Limb (tissue), 2 donors: Measurements from ENCODE around the gene ADD1.
A peak's percentile ranks its signal among the peaks of the same experiment; 100 is the strongest.
"Not testable (repeated sequence)": the region's sequence is repeated elsewhere in the genome, so short reads cannot be mapped to it uniquely, and the experiment has no call there.

Experiments
- DNase-seq, 2 donors: peaks; one replicate each; pipeline ENCODE4 v3.0.0-alpha.2; 2016; ENCODE audit errors: extremely low spot score in 2 of 2

ADD1 gene

GRCh38 chr4:2933566-2934076, 90.0 kb downstream of the ADD1 start:
- no peak for DNase-seq

DNA sequence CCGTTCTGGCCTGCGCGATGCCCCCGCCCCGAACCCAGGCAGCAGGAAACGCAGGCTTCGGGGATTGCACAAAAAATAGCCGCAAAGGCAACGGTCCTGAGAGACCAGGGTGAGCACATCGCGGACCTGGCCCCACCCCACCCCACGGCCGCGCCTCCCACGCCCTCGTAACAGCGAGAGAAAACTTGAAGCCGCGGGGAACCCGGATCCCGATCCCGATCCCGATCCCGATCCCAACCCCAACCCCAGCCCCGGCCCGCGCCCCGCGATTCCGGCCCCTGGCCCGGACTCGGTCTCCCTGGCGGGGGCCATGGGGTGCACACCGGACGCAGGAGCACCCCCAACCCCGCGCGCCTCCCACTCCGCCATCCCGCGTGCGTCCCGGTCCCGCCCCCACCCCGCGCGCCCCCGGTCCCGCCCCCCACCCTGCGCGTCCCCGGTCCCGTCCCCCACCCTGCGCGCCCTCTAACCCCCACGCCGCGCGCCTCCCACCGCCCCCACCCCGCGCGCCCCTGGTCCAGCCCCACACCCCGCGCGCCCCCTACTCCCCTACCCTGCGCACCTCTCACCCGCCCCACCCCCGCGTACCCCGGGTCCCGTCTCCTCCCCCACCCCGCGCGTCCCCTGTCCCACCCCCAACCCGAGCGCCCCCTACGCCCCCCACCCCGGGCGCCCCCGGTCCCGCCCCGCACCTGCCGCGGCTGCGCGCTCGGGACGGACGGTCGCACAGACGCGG, 90.6 kb downstream of the ADD1 start:
- DNase-seq = no peak

- peak; percentile 94 to 99 for DNase-seq
These were observed 91.4 kb downstream of the ADD1 start for GRCh38 chr4:2934813-2935761.

DNA sequence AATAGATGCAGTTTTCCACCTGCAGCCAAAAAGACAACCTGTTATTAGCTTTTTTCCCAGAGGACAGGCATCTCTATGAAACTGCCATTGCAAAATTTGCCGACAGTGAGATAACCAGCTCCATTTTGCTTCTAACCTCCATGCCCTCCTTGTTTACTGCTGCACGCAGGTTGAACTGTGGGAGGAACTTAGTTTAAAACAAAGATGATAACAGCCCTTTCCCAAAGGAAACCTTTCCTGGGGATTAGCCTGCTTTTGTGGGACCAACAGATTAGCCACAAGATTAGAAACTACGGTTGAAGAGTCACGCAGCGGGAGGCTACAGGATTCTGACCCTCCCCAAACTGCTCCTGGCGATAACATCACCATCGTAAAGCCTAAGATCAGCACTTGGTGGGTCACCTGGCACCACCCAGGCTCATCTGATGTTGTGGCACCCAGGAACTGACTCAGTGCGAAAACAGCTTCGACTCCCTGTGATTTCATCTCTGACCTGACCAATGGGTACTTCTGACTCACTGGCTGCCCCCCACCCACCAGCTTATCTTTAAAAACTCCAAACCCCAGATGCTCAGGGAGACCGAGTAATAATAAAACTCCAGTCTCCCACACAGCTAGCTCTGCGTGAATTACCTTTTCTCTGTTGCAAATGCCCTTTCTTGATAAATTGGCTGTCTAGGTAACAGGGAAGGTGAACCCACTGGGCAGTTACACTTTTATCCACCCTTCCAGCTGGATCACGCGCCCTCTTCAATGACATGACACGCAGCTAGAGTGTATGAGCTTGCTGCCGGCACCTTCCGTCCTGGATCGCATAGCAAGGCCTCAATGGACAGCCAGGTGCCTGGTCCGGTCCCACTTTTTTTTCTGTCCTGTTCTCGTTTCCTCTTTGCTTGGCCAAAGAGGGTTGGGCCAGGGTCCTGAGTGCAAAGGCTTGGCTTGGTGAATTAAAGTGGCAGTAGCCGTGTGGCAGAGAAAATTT, 92.4 kb downstream of the ADD1 start:
- peak in 1 of 2 donors; percentile 10 for DNase-seq

- no peak for DNase-seq
These were observed 93.1 kb downstream of the ADD1 start for GRCh38 chr4:2936773-2937145.

DNA sequence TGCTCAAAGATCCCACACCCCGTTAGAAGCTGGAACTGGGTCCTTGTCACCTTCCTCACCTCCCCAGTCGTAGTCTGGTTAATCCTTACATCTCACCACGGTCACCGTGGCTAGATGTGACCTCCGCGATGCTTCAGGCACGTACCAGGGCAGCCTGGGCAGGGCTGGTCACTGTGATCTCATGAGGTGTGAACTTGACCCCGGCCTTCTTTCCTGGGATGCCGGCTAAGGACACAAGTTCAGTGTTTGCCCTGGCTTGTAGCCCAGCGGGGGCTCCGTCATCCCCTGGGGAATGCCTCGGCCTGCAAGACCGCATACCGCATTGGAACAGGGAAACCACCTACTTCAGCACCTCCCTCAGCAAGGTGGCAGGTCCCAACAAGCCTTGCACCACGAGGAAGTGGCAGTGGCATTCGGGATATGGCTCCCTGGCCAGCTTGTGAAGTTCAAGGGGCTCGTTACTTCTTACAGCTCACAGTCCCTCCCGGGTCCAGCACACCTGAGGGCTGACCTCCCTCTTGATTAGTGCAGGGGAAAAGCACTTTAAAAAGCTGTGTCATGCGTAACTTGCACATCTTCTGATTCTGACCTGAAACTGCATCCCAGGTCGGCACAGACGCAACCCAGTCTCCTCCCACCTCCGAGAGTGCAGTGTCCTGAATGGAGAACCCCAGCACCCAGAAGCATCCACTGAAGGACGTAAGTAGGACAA, 93.7 kb downstream of the ADD1 start:
- DNase-seq = peak in 1 of 2 donors; percentile 45

DNA sequence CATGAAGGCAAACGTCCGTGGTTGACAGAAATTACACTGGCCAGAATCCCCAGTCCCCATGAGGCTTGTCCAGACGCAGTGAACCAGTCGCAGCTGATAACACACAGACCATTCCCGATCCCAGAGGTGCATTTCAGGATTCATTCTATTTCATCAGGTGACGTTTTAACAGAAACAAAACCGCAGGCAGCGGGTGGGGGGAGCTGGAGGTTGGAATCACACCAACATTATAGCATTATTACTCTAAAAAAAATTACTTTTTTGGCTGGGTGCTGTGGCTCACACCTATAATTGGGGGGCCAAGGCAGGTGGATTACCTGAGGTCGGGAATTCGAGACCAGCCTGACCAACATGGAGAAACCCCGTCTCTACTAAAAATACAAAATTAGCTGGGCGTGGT, 94.3 kb downstream of the ADD1 start:
- DNase-seq = no peak

- not testable (repeated sequence) for DNase-seq
These were observed 94.8 kb downstream of the ADD1 start for GRCh38 chr4:2938411-2938810.

- peak in 1 of 2 donors; percentile 20 for DNase-seq
These were observed 95.3 kb downstream of the ADD1 start for GRCh38 chr4:2938906-2939305.

- no peak for DNase-seq
These were observed 96.0 kb downstream of the ADD1 start for GRCh38 chr4:2939383-2940243.

DNA sequence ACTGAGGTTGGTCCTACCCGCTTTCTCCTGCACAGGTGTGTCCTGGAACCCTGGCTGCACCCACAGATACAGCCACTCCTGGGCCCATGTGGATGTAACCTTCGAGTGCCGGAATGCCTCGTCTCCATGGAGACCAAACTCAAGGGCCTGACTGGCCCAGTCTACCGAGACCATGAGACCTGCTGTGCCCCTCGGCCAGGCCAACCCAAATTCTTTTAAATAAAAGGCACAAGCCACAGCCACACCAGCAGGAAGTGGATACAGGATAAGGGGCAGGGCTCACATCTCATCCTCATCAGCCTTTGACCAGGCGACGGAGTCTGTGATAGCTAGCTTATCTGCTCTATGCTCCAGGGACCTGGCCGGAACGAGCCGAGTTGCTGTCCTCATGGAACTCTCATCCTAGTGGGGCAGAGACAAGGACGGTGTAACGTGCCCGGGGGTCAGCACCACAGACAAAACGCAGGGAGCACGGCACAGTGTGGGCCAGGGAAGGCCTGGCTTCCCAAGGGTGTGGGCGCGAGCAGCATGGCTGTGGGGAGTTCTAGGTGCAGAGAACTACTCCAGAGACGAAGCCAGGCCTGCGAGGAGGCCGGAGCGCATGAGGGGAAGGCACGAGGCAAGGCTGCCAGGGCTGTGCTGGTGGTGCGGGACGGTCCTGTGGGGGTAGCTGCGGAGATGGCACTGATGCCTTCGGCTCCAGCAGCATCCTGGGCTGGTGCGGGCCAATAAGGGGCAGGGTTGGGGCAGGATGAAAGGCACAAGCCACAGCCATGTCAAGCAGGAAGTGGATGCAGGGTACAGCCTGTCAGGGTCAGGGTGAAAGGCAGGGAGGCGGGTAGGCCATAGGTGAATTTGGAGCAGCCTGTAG, 96.9 kb downstream of the ADD1 start:
- no peak for DNase-seq

DNA sequence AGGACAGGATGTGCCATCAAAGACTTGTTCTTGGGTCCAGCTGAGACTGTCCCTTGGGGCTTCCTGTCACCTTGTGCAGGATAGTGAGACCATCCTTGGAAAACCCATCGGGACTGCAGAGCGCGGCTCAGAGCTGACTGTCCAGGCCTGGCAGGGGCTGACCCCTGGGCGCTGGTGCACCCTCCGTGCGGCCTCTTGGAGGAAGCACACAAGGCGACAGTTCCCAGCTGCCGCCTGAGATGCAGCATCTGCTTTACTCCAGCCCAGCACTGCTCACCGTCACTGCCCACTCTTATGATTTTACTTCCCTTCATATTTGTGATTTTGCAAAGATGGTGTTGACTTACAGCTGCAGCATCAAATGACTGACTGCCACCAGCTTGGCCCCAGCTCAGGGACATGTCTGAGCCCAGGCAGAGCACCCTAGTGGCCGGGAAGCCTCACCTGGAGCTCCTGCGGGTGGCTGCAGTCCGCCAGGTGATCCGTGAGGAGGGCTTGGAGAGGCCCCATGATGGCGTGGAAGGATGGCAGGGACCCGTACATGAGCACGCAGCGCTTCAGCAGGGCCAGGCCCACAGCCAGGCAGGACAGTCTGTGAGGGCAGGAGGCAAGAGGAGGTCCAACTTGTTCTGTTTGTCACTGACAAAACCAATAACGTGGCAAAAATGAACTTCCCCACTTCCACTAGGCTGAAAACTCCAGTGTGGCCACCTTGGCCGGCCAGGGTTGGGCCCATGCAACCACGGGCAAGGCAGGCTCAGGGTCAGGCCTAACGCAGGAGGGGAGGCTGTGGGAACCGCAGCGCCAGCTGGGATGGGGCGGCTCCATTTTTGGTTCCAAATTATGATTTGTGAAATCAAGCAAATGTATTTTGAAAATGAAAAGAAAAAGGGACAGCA, 97.7 kb downstream of the ADD1 start:
- peak in 1 of 2 donors; percentile 20 for DNase-seq

DNA sequence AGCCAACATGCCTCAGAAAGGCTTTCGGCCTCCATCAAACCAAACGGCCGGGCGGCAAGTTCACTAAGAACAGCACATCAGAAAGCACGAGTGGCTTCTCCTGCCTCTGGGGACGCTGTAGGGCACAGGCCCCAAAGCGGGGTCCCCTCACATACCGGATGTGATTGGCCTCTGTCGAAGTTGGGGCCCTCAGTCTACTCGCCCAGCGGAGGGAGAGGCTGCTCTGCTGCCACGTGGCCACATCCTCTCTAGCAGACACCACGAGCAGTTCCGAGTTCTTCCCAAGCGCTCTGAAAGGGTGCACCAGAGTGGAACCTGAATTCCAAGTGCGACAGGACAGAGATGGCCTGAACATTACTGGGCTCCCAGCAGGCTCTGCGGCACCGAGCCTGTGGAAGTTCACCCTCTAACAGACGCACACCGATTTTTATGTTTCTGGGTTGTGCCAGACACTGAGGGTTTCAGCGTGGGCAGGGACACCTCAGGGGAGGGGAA, 98.4 kb downstream of the ADD1 start:
- peak in 1 of 2 donors; percentile 22 for DNase-seq

GRCh38 chr4:2942532-2943363, 99.1 kb downstream of the ADD1 start:
- DNase-seq = peak in 1 of 2 donors; percentile 28

GRCh38 chr4:2943364-2944090, 99.9 kb downstream of the ADD1 start:
- no peak for DNase-seq

DNA sequence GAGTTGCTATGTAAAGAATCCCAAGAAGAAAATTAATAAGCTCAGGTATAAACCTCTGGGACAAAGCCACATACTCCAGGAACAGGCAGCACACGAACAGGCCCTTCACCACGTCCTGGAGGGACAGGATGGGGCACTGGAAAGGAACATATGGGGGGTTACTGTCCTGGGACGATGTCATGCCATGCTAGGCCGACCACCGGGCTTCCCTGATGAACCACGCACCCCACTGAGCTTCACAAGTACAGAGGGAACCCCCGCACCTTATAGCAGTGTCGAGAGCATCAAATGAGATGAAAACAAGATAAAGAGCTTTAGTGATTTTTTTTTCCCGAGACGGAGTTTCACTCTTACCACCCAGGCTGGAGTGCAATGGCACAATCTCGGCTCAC, 100.4 kb downstream of the ADD1 start:
- no peak for DNase-seq
